ENCODE results near the gene CUL4A.

DNA sequence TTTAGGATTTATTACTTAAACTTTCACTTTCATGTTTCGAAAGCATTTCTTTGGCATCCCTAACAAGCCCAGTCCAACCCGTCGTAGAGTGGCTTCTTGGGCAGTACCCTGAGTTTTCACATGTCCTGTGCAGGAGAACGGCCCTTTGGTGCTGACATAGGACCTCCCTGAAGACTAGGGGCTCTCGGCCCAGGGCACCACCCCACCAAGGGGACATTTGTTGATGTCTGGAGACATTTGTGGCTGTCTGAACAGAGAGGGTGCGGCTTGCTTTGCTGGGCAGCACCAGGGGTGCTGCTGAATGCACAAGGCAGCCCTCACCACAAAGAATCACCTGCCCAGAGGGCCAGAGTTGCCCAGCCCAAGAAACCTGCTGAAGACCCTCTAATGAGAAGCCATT is 30.6 kb downstream of the CUL4A start:
- TF ChIP-seq, protein P1, sequence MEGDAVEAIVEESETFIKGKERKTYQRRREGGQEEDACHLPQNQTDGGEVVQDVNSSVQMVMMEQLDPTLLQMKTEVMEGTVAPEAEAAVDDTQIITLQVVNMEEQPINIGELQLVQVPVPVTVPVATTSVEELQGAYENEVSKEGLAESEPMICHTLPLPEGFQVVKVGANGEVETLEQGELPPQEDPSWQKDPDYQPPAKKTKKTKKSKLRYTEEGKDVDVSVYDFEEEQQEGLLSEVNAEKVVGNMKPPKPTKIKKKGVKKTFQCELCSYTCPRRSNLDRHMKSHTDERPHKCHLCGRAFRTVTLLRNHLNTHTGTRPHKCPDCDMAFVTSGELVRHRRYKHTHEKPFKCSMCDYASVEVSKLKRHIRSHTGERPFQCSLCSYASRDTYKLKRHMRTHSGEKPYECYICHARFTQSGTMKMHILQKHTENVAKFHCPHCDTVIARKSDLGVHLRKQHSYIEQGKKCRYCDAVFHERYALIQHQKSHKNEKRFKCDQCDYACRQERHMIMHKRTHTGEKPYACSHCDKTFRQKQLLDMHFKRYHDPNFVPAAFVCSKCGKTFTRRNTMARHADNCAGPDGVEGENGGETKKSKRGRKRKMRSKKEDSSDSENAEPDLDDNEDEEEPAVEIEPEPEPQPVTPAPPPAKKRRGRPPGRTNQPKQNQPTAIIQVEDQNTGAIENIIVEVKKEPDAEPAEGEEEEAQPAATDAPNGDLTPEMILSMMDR (conservative IDR thresholded peaks at IDR 0.05) = no peak
- TF ChIP-seq ZFX (IDR thresholded peaks at IDR 0.05) = no peak
